DMS53 (cell line): ENCODE results near the gene C4BPA.

Experiments
- DNase-seq: peaks from one replicate; lab custom pipeline; 2025; lab: John Stamatoyannopoulos, UW

Gene C4BPA

GRCh38 chr1:207191061-207191460 is 87.0 kb downstream of the C4BPA start:
- DNase-seq = no peak

- DNase-seq = no peak
These were observed 87.7 kb downstream of the C4BPA start for GRCh38 chr1:207191776-207192175.

GRCh38 chr1:207194197-207194596 is 90.2 kb downstream of the C4BPA start:
- no peak for DNase-seq
